ENCODE data around the gene ACOT7.

DNA sequence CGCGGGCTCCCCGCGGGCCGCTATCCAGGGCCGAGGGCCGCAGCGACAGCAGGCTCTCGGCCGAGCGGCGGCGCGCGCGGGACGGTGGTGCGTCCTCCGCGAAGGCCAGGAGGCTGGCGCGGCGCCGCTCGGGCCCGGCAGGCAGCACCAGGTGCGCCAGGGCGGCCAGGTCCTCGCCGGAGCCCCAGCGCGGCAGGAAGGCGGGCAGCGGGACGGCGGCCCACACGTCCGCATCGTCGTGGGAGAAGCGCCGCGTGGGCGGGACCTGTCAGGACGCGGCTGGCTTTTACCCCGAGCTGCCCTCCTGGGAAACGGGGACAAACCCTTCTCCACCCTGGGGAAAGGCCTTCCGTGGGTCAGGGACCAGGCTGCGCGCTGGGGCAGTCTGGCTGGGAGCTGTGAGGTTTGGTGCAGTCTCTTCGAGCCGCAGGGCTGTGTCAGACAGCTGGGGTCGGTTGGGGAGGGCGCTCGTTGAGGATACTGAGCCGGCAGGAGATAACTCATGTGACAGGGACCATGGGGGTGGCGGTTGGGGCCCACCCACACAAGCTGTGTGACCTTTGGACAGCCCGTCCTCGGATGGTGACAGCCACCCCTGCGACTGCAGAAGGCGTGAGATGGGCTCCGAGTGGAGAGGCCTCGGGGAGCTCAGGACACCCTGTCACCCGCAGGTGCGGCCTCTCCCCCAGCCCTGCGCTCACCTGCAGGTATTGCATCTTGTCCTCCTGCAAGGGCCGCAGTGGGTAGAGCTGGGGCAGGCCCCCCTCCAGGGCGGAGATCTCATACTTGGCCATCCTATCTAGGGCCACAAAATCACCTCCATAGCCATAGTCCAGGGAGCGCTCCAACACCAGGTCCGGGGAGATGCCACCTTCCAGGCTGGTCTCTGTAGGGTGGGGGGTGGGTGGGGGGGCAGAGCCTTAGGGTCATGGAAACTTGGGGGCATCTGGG, 143.6 kb downstream of the ACOT7 start:
- TF ChIP-seq EZH2 (IDR thresholded peaks at IDR 0.05; ENCODE audit: borderline replicate concordance): no peak
- TF ChIP-seq, protein P1, sequence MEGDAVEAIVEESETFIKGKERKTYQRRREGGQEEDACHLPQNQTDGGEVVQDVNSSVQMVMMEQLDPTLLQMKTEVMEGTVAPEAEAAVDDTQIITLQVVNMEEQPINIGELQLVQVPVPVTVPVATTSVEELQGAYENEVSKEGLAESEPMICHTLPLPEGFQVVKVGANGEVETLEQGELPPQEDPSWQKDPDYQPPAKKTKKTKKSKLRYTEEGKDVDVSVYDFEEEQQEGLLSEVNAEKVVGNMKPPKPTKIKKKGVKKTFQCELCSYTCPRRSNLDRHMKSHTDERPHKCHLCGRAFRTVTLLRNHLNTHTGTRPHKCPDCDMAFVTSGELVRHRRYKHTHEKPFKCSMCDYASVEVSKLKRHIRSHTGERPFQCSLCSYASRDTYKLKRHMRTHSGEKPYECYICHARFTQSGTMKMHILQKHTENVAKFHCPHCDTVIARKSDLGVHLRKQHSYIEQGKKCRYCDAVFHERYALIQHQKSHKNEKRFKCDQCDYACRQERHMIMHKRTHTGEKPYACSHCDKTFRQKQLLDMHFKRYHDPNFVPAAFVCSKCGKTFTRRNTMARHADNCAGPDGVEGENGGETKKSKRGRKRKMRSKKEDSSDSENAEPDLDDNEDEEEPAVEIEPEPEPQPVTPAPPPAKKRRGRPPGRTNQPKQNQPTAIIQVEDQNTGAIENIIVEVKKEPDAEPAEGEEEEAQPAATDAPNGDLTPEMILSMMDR (IDR thresholded peaks at IDR 0.05; ENCODE audit: poor library complexity): no peak
